Keratinocyte (primary cell): ENCODE data around the gene DNAJC27. TPM values are rescaled to one million over a fixed set of nuclear protein-coding genes. Genes with fewer than 3 reads are reported as not detected.

ENCODE experiments used
- DNase-seq: peaks from one replicate; pipeline ENCODE4 v3.0.0-alpha.2; 2011; ENCODE audit warnings: low read depth, missing footprints, low spot score
- FAIRE-seq: peaks from 2 replicates; lab custom pipeline; 2011; peaks lifted over from hg19 to GRCh38; lab: Jason Lieb, UNC
- H2AFZ ChIP-seq: 2 replicates; pipeline ENCODE4 v1.6.0; 2012; ENCODE audit warnings: low read length, control low read depth, inconsistent platforms; ENCODE audit not compliant: control insufficient read depth
- H3K27ac ChIP-seq: 2 replicates; pipeline ENCODE4 v1.5.1; 2011; ENCODE audit warnings: low read length; ENCODE audit not compliant: control insufficient read depth, insufficient read depth
- H3K27me3 ChIP-seq: 3 replicates; pipeline ENCODE4 v1.6.0; 2011; ENCODE audit warnings: low read length; ENCODE audit not compliant: control insufficient read depth, insufficient read depth; ENCODE audit errors: extremely low read depth
- H3K36me3 ChIP-seq, 2 experiments: 2 replicates in 1 of 2; 3 replicates in 1 of 2; pipeline ENCODE4 v1.5.1; 2011; ENCODE audit warnings: low read length in 2 of 2, mild to moderate bottlenecking in 1 of 2; ENCODE audit not compliant: control insufficient read depth in 2 of 2, insufficient read depth in 2 of 2; ENCODE audit errors: extremely low read depth in 1 of 2
- H3K4me1 ChIP-seq: 3 replicates; pipeline ENCODE4 v1.5.1; 2011; ENCODE audit warnings: low read length; ENCODE audit not compliant: control insufficient read depth, insufficient read depth; ENCODE audit errors: extremely low read depth
- H3K4me2 ChIP-seq: 3 replicates; pipeline ENCODE4 v1.6.0; 2011; ENCODE audit warnings: low read depth, low read length; ENCODE audit not compliant: control insufficient read depth, insufficient read depth; ENCODE audit errors: extremely low read depth
- H3K4me3 ChIP-seq, 3 experiments: fragments of 200-600 bp in 1 of 3; sonication (generic) in 1 of 3; 2 replicates in 2 of 3; 3 replicates in 1 of 3; pipeline ENCODE4 v1.5.1; 2011 to 2016; ENCODE audit warnings: low read length in 3 of 3, mild to moderate bottlenecking in 3 of 3, control low read depth in 2 of 3, inconsistent platforms in 1 of 3, low read depth in 1 of 3, mixed read lengths in 1 of 3, mixed run types in 1 of 3, moderate library complexity in 1 of 3; ENCODE audit not compliant: control insufficient read depth in 2 of 3, insufficient read depth in 2 of 3; ENCODE audit errors: extremely low read depth in 1 of 3
- H3K79me2 ChIP-seq: 2 replicates; pipeline ENCODE4 v1.6.0; 2012; ENCODE audit warnings: low read length; ENCODE audit not compliant: control insufficient read depth, insufficient read depth
- H3K9ac ChIP-seq: 3 replicates; pipeline ENCODE4 v1.6.0; 2011; ENCODE audit warnings: low read length; ENCODE audit not compliant: control insufficient read depth, insufficient read depth; ENCODE audit errors: extremely low read depth
- H3K9me1 ChIP-seq: 3 replicates; pipeline ENCODE4 v1.6.0; 2011; ENCODE audit warnings: low read length; ENCODE audit not compliant: control insufficient read depth, insufficient read depth; ENCODE audit errors: extremely low read depth
- H3K9me3 ChIP-seq: 2 replicates; pipeline ENCODE4 v1.5.1; 2012; ENCODE audit warnings: low read depth, low read length; ENCODE audit not compliant: control insufficient read depth
- H4K20me1 ChIP-seq: 3 replicates; pipeline ENCODE4 v1.6.0; 2011; ENCODE audit warnings: low read length; ENCODE audit not compliant: control insufficient read depth, insufficient read depth; ENCODE audit errors: extremely low read depth
- CTCF ChIP-seq, 3 experiments: IDR thresholded peaks in 1 of 3; conservative IDR thresholded peaks in 1 of 3; optimal IDR thresholded peaks in 1 of 3; 2 replicates in 2 of 3; 3 replicates in 1 of 3; pipeline versions ENCODE3 to v1.5.1; 2011; ENCODE audit warnings: low read length in 3 of 3, mild to moderate bottlenecking in 3 of 3, moderate library complexity in 2 of 3, control low read depth in 1 of 3, inconsistent platforms in 1 of 3; ENCODE audit not compliant: insufficient read depth in 2 of 3; ENCODE audit errors: extremely low read depth in 1 of 3
- EZH2 ChIP-seq: IDR thresholded peaks from one replicate; pipeline ENCODE4 v1.6.1; 2012; ENCODE audit warnings: inconsistent platforms, mild to moderate bottlenecking, low read length, moderate library complexity
- dilution Hi-C: fragments of 300-500 bp; cut with MboI; formaldehyde crosslinking; loops from one replicate; pipeline ENCODE4 v1.7.0; 2020; ENCODE audit warnings: low sequenced_read_pairs; ENCODE audit not compliant: extremely low pct_ligation_motif_present
- polyA plus RNA-seq, 5 experiments: library from polyadenylated mRNA; depleted of rRNA in 3 of 5; stranded (reverse) in 3 of 5; stranded (forward) in 1 of 5; unstranded in 1 of 5; fragments of >200 nt; gene quantifications; 1 replicate in 1 of 5; 2 replicates in 3 of 5; 3 replicates in 1 of 5; pipeline versions ENCODE4 v1.2.1 to v1.2.3, GENCODE V29; 2011 to 2012; ENCODE audit warnings: missing spikeins in 2 of 5, low read depth in 1 of 5, low replicate concordance in 1 of 5

DNAJC27 gene
- polyA plus RNA-seq, 1 donor (not counting 4 experiments of a cell fraction or from before 2014, with no cell fraction given), result 3.4 TPM

DNA sequence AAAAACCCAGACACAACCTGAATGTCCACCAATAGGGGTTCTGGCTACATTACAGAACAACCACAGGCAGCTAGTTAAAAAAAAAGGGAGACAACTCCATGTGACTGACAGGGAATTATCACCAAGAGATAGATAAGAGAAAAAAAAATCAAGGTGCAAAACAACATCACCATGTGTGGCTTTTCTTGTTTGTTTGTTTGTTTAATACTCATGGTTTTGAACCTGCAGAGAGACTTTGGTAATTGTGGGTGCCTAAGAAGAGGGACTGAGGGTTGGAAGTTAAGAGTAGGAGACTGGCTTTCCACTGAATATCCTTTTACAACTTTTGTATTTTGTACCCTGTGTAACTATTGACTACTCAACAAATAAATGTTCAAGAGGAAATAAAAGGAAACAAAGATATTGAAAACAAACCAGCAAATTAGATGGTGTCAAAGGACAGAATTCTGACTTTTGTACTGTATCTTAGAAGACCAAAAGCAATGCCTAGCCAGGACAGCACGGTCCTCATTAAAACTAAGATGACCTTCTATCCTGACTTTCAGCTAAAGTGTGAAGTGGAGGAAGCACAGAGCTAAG, 22.5 kb upstream of the DNAJC27 start:
- DNase-seq (no peak), FAIRE-seq (no peak)
- no peak overlapping the region for H3K4me2 ChIP-seq
- H2AFZ ChIP-seq, result no peak overlapping the region
- TF ChIP-seq CTCF (optimal IDR thresholded peaks at IDR 0.05 in 1 of 3, IDR thresholded peaks at IDR 0.05 in 1 of 3, conservative IDR thresholded peaks at IDR 0.05 in 1 of 3; ENCODE audit: extremely low read depth in 1 of 3, insufficient read depth in 2 of 3, low read length in 3 of 3) (no peak), EZH2 (no peak)
- H3K9ac ChIP-seq, result no peak overlapping the region
- no peaks in the 10 kb centered on the region for H4K20me1 ChIP-seq
- peaks cover 12% of the 10 kb centered on the region for H3K27me3 ChIP-seq
- H3K4me1 ChIP-seq, result no peaks in the 10 kb centered on the region
- no peak overlapping the region for H3K4me3 ChIP-seq
- H3K36me3 ChIP-seq, result no peaks in the 10 kb centered on the region
- H3K9me3 ChIP-seq, result no peaks in the 10 kb centered on the region
- dilution Hi-C loops, result no loop called here
- H3K9me1 ChIP-seq, result no peaks in the 10 kb centered on the region
- no peaks in the 10 kb centered on the region for H3K79me2 ChIP-seq
- H3K27ac ChIP-seq, result no peak overlapping the region

GRCh38 chr2:24993406-24994145, 21.8 kb upstream of the DNAJC27 start:
- no peak for DNase-seq

More at GRCh38 chr2:24993406-24994145, 21.8 kb upstream of the DNAJC27 start:
- no peaks in the 10 kb centered on the region for H3K36me3 ChIP-seq
- dilution Hi-C loops, result no loop called here
- H3K4me1 ChIP-seq, result no peaks in the 10 kb centered on the region
- H3K4me2 ChIP-seq, result no peak overlapping the region
- no peaks in the 10 kb centered on the region for H3K9me3 ChIP-seq
- FAIRE-seq, result no peak
- H3K9ac ChIP-seq, result no peak overlapping the region
- H3K27me3 ChIP-seq, result peaks cover 12% of the 10 kb centered on the region
- no peak overlapping the region for H3K4me3 ChIP-seq
- no peaks in the 10 kb centered on the region for H3K9me1 ChIP-seq
- H3K79me2 ChIP-seq, result no peaks in the 10 kb centered on the region
- no peak overlapping the region for H3K27ac ChIP-seq
- no peak overlapping the region for H2AFZ ChIP-seq
- no peaks in the 10 kb centered on the region for H4K20me1 ChIP-seq
- no peak for TF ChIP-seq EZH2
- no peak for TF ChIP-seq CTCF (optimal IDR thresholded peaks at IDR 0.05 in 1 of 3, IDR thresholded peaks at IDR 0.05 in 1 of 3, conservative IDR thresholded peaks at IDR 0.05 in 1 of 3; ENCODE audit: extremely low read depth in 1 of 3, insufficient read depth in 2 of 3, low read length in 3 of 3)
